A549 (cell line): Measurements from ENCODE around the gene MSRB3. TPM values are rescaled to one million over a fixed set of nuclear protein-coding genes. Genes with fewer than 3 reads are reported as not detected.
A peak's percentile ranks its signal among the peaks of the same experiment; 100 is the strongest.

ENCODE experiments used
- ATAC-seq, 2 experiments: fragments of 200-7000 bp in 1 of 2; fragments of >200 bp in 1 of 2; cut with Nextera tagmentation in 1 of 2; cut with Tn5 transposase in 1 of 2; 3 replicates each; pipeline versions ENCODE4 v1.8.0 to v1.9.1; 2018 to 2020; ENCODE audit warnings: mild to moderate bottlenecking in 1 of 2, moderate library complexity in 1 of 2
- CTCF ChIA-PET: fragments of 300-600 bp; sonication (Branson Sonifier 250); formaldehyde crosslinking; extraction: SDS; loops from one replicate; lab custom pipeline; 2021; ENCODE audit warnings: antibody characterized with exemption, inconsistent platforms; lab: Yijun Ruan, JAX
- POLR2A ChIA-PET: fragments of 350-600 bp; formaldehyde crosslinking; extraction: SDS; loops from one replicate; lab custom pipeline; 2021; ENCODE audit warnings: antibody characterized with exemption, inconsistent platforms; lab: Yijun Ruan, JAX
- DNase-seq, 2 experiments: peaks; one replicate each; pipeline versions ENCODE4 v3.0.0 to v3.0.0-alpha.2; 2011 to 2016; ENCODE audit warnings: low read depth in 1 of 2, low spot score in 1 of 2
- FAIRE-seq: peaks from 2 replicates; lab custom pipeline; 2011; peaks lifted over from hg19 to GRCh38; lab: Jason Lieb, UNC
- H3K27ac ChIP-seq, 2 experiments: fragments of >200 bp; sonication (Bioruptor Twin); formaldehyde crosslinking; 3 replicates each; pipeline ENCODE4 v1.5.1; 2016 to 2017
- H3K4me1 ChIP-seq: fragments of >200 bp; sonication (Bioruptor Twin); formaldehyde crosslinking; 3 replicates; pipeline ENCODE4 v1.6.1; 2016
- H3K4me2 ChIP-seq: fragments of >200 bp; sonication (Bioruptor Twin); formaldehyde crosslinking; 3 replicates; pipeline ENCODE4 v1.6.1; 2016
- H3K4me3 ChIP-seq: fragments of >200 bp; sonication (Bioruptor Twin); formaldehyde crosslinking; 3 replicates; pipeline ENCODE4 v1.5.1; 2016
- H3K9me3 ChIP-seq: fragments of >200 bp; sonication (Bioruptor Twin); formaldehyde crosslinking; 3 replicates; pipeline ENCODE4 v1.6.1; 2016
- CHD2 ChIP-seq: fragments of 150-350 bp; IDR thresholded peaks from 2 replicates; pipeline ENCODE4 v1.6.1; 2014; ENCODE audit warnings: low read length; ENCODE audit not compliant: partially characterized antibody
- E2F6 ChIP-seq: IDR thresholded peaks from 2 replicates; pipeline ENCODE4 v1.6.1; 2012; ENCODE audit warnings: low read depth, borderline replicate concordance
- EHMT2 ChIP-seq: fragments of 200-600 bp; sonication (generic); IDR thresholded peaks from 2 replicates; pipeline ENCODE4 v1.6.1; 2016; ENCODE audit warnings: antibody characterized with exemption, low read depth, mild to moderate bottlenecking, moderate library complexity
- HDAC2 ChIP-seq: fragments of 200-600 bp; sonication (generic); IDR thresholded peaks from 2 replicates; pipeline ENCODE4 v1.6.1; 2016
- HOXA7 ChIP-seq: fragments of 250-450 bp; sonication (Bioruptor Pico); IDR thresholded peaks from 2 replicates; pipeline ENCODE4 v1.5.0; 2020; ENCODE audit warnings: mild to moderate bottlenecking, moderate library complexity
- KDM1A ChIP-seq: fragments of 200-600 bp; sonication (generic); IDR thresholded peaks from 2 replicates; pipeline ENCODE4 v1.6.1; 2016; ENCODE audit warnings: low read depth, mild to moderate bottlenecking
- MAX ChIP-seq: IDR thresholded peaks from 2 replicates; pipeline ENCODE4 v1.6.1; 2012
- MAZ ChIP-seq: fragments of 150-350 bp; IDR thresholded peaks from 2 replicates; pipeline ENCODE4 v1.6.1; 2014; ENCODE audit warnings: antibody characterized with exemption, low read depth, low read length, borderline replicate concordance
- MYC ChIP-seq: IDR thresholded peaks from 2 replicates; pipeline ENCODE4 v1.6.1; 2012; ENCODE audit warnings: mild to moderate bottlenecking, inconsistent platforms, low read length, improper control_type of control experiment, borderline replicate concordance
- POLR2A ChIP-seq: IDR thresholded peaks from 2 replicates; pipeline ENCODE4 v1.6.1; 2012; ENCODE audit warnings: mild to moderate bottlenecking, low read length
- POLR2AphosphoS2 ChIP-seq: conservative IDR thresholded peaks from 2 replicates; pipeline ENCODE4 v1.6.1; 2012; ENCODE audit warnings: low read length, improper control_type of control experiment, inconsistent platforms
- RAD21 ChIP-seq, 2 experiments: fragments of >200 bp in 1 of 2; sonication (Bioruptor Twin) in 1 of 2; formaldehyde crosslinking in 1 of 2; IDR thresholded peaks in 1 of 2; conservative IDR thresholded peaks in 1 of 2; 2 replicates in 1 of 2; 3 replicates in 1 of 2; pipeline ENCODE4 v1.6.1; 2012 to 2018; ENCODE audit warnings: inconsistent platforms in 1 of 2
- RNF2 ChIP-seq: fragments of 200-600 bp; sonication (generic); IDR thresholded peaks from 2 replicates; pipeline ENCODE4 v1.6.1; 2016; ENCODE audit warnings: low read depth, mild to moderate bottlenecking, antibody characterized with exemption, moderate library complexity, borderline replicate concordance
- TP53 ChIP-seq: fragments of 250-450 bp; sonication (Bioruptor Pico); IDR thresholded peaks from 2 replicates; pipeline ENCODE4 v1.5.0; 2021; ENCODE audit warnings: mild to moderate bottlenecking, moderate library complexity
- ZC3H11A ChIP-seq: fragments of 450-650 bp; IDR thresholded peaks from 2 replicates; pipeline ENCODE4 v1.6.1; 2014; ENCODE audit warnings: antibody characterized with exemption, mild to moderate bottlenecking
- ZNF302 ChIP-seq: fragments of 250-450 bp; sonication (Bioruptor Pico); IDR thresholded peaks from 2 replicates; pipeline ENCODE4 v1.9.0; 2021; ENCODE audit warnings: inconsistent platforms, mild to moderate bottlenecking, moderate library complexity
- ZSCAN20 ChIP-seq: fragments of 250-450 bp; sonication (Bioruptor Pico); IDR thresholded peaks from 2 replicates; pipeline ENCODE4 v1.8.0; 2022; ENCODE audit warnings: mild to moderate bottlenecking, moderate library complexity
- WGBS: methylation state at CpG from one replicate; pipeline ENCODE4 v1.1.6; 2017; ENCODE audit errors: missing lambda C conversion rate; 5-methylcytosine and 5-hydroxymethylcytosine counted together
- polyA plus RNA-seq, 4 experiments: library from polyadenylated mRNA; depleted of rRNA in 3 of 4; stranded (reverse); fragments of >200 nt; fragmentation: RNase III in 1 of 4; extraction: RNeasy Plus Mini Kit Qiagen cat#74134 plus additional on column Dnase treatment in 1 of 4; gene quantifications; 2 replicates in 3 of 4; 3 replicates in 1 of 4; pipeline ENCODE4 v1.2.3, GENCODE V29; 2011 to 2017
- TF ChIP-seq, protein P1 (sequence below): fragments of >200 bp; sonication (Bioruptor Twin); formaldehyde crosslinking; IDR thresholded peaks from 3 replicates; pipeline ENCODE4 v1.5.1; 2016
- TF ChIP-seq, protein P2 (sequence below): fragments of >200 bp; sonication (Bioruptor Twin); formaldehyde crosslinking; IDR thresholded peaks from 3 replicates; pipeline ENCODE4 v1.6.1; 2016
- TF ChIP-seq, protein P3 (sequence below): fragments of 250-450 bp; sonication (Bioruptor Pico); IDR thresholded peaks from 2 replicates; pipeline ENCODE4 v1.5.0; 2020; ENCODE audit warnings: low read depth, mild to moderate bottlenecking, moderate library complexity
- TF ChIP-seq, protein P4 (sequence below): fragments of >200 bp; sonication (Bioruptor Twin); formaldehyde crosslinking; IDR thresholded peaks from 2 replicates; pipeline ENCODE4 v1.6.1; 2016

The MSRB3 gene
- polyA plus RNA-seq, 2 of the 4 experiments (the other 2 are of a cell fraction) = 25.2 to 46.1 TPM

- Histone ChIP-seq H3K4me1 (no peaks in the 10 kb centered on the region), H3K4me2 (no peak overlapping the region), H3K27ac (no peak overlapping the region), H3K4me3 (no peak overlapping the region), H3K9me3 (no peaks in the 10 kb centered on the region)
- FAIRE-seq (no peak), ATAC-seq (no peak), DNase-seq (no peak)
- ChIA-PET CTCF (interaction anchor here (1.5 kb wide), 1 partner anchor 184 kb away, joined by 3 read pairs; no protein-coding TSS in a partner anchor), POLR2A (no interaction called here)
- no peak for TF ChIP-seq MYC
- no peak for TF ChIP-seq MAZ
- no peak for TF ChIP-seq MAX
- TF ChIP-seq ZSCAN20 (CRISPR knock-in tag) = no peak
- no peak for TF ChIP-seq RAD21 (conservative IDR thresholded peaks at IDR 0.05 in 1 of 2, IDR thresholded peaks at IDR 0.05 in 1 of 2)
- TF ChIP-seq RNF2 = no peak
- no peak for TF ChIP-seq HDAC2
- TF ChIP-seq TP53 (CRISPR knock-in tag) = no peak
Measured at GRCh38 chr12:65372574-65372973, 94.1 kb downstream of the MSRB3 start.

GRCh38 chr12:65384240-65384639 is 105.8 kb downstream of the MSRB3 start:
- CTCF ChIA-PET = interaction anchor here (1.3 kb wide), 1 partner anchor 674 kb away, joined by 3 read pairs; no protein-coding TSS in a partner anchor
- FAIRE-seq (peak; percentile 54), ATAC-seq (no peak), DNase-seq (no peak)
- H3K4me3 ChIP-seq = no peak overlapping the region
- H3K9me3 ChIP-seq = no peaks in the 10 kb centered on the region
- H3K4me2 ChIP-seq = no peak overlapping the region
- TF ChIP-seq HOXA7 (CRISPR knock-in tag) (no peak), E2F6 (no peak), ZNF302 (no peak), CHD2 (no peak), POLR2A (no peak), POLR2AphosphoS2 (no peak), KDM1A (no peak)
- TF ChIP-seq, protein P1, sequence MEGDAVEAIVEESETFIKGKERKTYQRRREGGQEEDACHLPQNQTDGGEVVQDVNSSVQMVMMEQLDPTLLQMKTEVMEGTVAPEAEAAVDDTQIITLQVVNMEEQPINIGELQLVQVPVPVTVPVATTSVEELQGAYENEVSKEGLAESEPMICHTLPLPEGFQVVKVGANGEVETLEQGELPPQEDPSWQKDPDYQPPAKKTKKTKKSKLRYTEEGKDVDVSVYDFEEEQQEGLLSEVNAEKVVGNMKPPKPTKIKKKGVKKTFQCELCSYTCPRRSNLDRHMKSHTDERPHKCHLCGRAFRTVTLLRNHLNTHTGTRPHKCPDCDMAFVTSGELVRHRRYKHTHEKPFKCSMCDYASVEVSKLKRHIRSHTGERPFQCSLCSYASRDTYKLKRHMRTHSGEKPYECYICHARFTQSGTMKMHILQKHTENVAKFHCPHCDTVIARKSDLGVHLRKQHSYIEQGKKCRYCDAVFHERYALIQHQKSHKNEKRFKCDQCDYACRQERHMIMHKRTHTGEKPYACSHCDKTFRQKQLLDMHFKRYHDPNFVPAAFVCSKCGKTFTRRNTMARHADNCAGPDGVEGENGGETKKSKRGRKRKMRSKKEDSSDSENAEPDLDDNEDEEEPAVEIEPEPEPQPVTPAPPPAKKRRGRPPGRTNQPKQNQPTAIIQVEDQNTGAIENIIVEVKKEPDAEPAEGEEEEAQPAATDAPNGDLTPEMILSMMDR = no peak
- TF ChIP-seq, protein P2, sequence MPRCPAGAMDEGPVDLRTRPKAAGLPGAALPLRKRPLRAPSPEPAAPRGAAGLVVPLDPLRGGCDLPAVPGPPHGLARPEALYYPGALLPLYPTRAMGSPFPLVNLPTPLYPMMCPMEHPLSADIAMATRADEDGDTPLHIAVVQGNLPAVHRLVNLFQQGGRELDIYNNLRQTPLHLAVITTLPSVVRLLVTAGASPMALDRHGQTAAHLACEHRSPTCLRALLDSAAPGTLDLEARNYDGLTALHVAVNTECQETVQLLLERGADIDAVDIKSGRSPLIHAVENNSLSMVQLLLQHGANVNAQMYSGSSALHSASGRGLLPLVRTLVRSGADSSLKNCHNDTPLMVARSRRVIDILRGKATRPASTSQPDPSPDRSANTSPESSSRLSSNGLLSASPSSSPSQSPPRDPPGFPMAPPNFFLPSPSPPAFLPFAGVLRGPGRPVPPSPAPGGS = no peak
- no peak overlapping the region for H3K27ac ChIP-seq
- WGBS = 65% methylated on average over 2 of the region's 2 CpGs
- POLR2A ChIA-PET = no interaction called here
- peaks cover 6% of the 10 kb centered on the region; the same call in 1 of the 3 replicates for H3K4me1 ChIP-seq

DNA sequence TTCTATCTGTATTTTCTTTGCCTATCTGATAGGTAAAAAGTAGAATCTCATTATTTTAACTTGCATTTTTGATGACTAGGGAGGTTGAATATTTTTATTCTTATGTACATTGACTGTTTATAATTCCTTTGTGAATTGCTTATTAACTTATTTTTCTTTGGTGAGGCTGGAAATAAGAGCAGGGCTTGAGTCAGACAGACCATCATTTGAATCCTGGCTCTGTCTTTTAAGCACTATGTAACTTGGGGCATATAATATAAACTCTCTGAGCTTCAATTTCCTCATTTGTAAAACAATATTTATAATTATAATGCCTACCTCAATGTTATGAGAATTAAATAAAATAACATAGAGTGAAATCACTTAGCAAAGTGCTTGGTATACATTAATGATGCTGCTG is 108.9 kb downstream of the MSRB3 start:
- peaks cover 6% of the 10 kb centered on the region; the same call in 1 of the 3 replicates for H3K4me1 ChIP-seq
- TF ChIP-seq E2F6 (no peak), ZC3H11A (no peak), EHMT2 (no peak)
- TF ChIP-seq, protein P3, sequence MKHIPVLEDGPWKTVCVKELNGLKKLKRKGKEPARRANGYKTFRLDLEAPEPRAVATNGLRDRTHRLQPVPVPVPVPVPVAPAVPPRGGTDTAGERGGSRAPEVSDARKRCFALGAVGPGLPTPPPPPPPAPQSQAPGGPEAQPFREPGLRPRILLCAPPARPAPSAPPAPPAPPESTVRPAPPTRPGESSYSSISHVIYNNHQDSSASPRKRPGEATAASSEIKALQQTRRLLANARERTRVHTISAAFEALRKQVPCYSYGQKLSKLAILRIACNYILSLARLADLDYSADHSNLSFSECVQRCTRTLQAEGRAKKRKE (CRISPR knock-in tag) = no peak
- TF ChIP-seq, protein P4, sequence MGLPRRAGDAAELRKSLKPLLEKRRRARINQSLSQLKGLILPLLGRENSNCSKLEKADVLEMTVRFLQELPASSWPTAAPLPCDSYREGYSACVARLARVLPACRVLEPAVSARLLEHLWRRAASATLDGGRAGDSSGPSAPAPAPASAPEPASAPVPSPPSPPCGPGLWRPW = no peak
- TF ChIP-seq, all 56 proteins: peak for 0
- Histone ChIP-seq H3K4me3 (no peak overlapping the region), H3K9me3 (no peaks in the 10 kb centered on the region), H3K27ac (no peak overlapping the region), H3K4me2 (no peak overlapping the region)
- ATAC-seq = no peak
- no peak for DNase-seq
- no peak for FAIRE-seq
- CTCF ChIA-PET = interaction anchor here (1.1 kb wide), 1 partner anchor 15 kb away, joined by 3 read pairs; no protein-coding TSS in a partner anchor
- POLR2A ChIA-PET = no interaction called here
